A549 (cell line): ENCODE results near the gene INPP5A. TPM values are rescaled to one million over a fixed set of nuclear protein-coding genes. Genes with fewer than 3 reads are reported as not detected.

Source experiments
- ATAC-seq, 2 experiments: fragments of 200-7000 bp in 1 of 2; fragments of >200 bp in 1 of 2; cut with Nextera tagmentation in 1 of 2; cut with Tn5 transposase in 1 of 2; 3 replicates each; pipeline versions ENCODE4 v1.8.0 to v1.9.1; 2018 to 2020; ENCODE audit warnings: mild to moderate bottlenecking in 1 of 2, moderate library complexity in 1 of 2
- CTCF ChIA-PET: fragments of 300-600 bp; sonication (Branson Sonifier 250); formaldehyde crosslinking; extraction: SDS; loops from one replicate; lab custom pipeline; 2021; ENCODE audit warnings: antibody characterized with exemption, inconsistent platforms; lab: Yijun Ruan, JAX
- POLR2A ChIA-PET: fragments of 350-600 bp; formaldehyde crosslinking; extraction: SDS; loops from one replicate; lab custom pipeline; 2021; ENCODE audit warnings: antibody characterized with exemption, inconsistent platforms; lab: Yijun Ruan, JAX
- DNase-seq, 2 experiments: peaks; one replicate each; pipeline versions ENCODE4 v3.0.0 to v3.0.0-alpha.2; 2011 to 2016; ENCODE audit warnings: low read depth in 1 of 2, low spot score in 1 of 2
- FAIRE-seq: peaks from 2 replicates; lab custom pipeline; 2011; peaks lifted over from hg19 to GRCh38; lab: Jason Lieb, UNC
- H3K27ac ChIP-seq, 2 experiments: fragments of >200 bp; sonication (Bioruptor Twin); formaldehyde crosslinking; 3 replicates each; pipeline ENCODE4 v1.5.1; 2016 to 2017
- H3K4me1 ChIP-seq: fragments of >200 bp; sonication (Bioruptor Twin); formaldehyde crosslinking; 3 replicates; pipeline ENCODE4 v1.6.1; 2016
- H3K4me2 ChIP-seq: fragments of >200 bp; sonication (Bioruptor Twin); formaldehyde crosslinking; 3 replicates; pipeline ENCODE4 v1.6.1; 2016
- H3K4me3 ChIP-seq: fragments of >200 bp; sonication (Bioruptor Twin); formaldehyde crosslinking; 3 replicates; pipeline ENCODE4 v1.5.1; 2016
- H3K9me3 ChIP-seq: fragments of >200 bp; sonication (Bioruptor Twin); formaldehyde crosslinking; 3 replicates; pipeline ENCODE4 v1.6.1; 2016
- BHLHE40 ChIP-seq: IDR thresholded peaks from 2 replicates; pipeline ENCODE4 v1.6.1; 2012; ENCODE audit warnings: low read depth, low read length, inconsistent platforms
- CBX8 ChIP-seq: fragments of 200-600 bp; sonication (generic); IDR thresholded peaks from 2 replicates; pipeline ENCODE4 v1.6.1; 2016
- CEBPB ChIP-seq, 2 experiments: fragments of >200 bp in 1 of 2; sonication (Bioruptor Twin) in 1 of 2; formaldehyde crosslinking in 1 of 2; IDR thresholded peaks; 2 replicates each; pipeline ENCODE4 v1.6.1; 2012 to 2016
- CHD4 ChIP-seq: fragments of 200-600 bp; sonication (generic); IDR thresholded peaks from 2 replicates; pipeline ENCODE4 v1.6.1; 2016; ENCODE audit warnings: antibody characterized with exemption, mild to moderate bottlenecking, borderline replicate concordance
- E2F6 ChIP-seq: IDR thresholded peaks from 2 replicates; pipeline ENCODE4 v1.6.1; 2012; ENCODE audit warnings: low read depth, borderline replicate concordance
- EHMT2 ChIP-seq: fragments of 200-600 bp; sonication (generic); IDR thresholded peaks from 2 replicates; pipeline ENCODE4 v1.6.1; 2016; ENCODE audit warnings: antibody characterized with exemption, low read depth, mild to moderate bottlenecking, moderate library complexity
- EP300 ChIP-seq, 2 experiments: fragments of >200 bp; sonication (Bioruptor Twin); formaldehyde crosslinking; IDR thresholded peaks; 2 replicates in 1 of 2; 3 replicates in 1 of 2; pipeline ENCODE4 v1.6.1; 2016 to 2017
- FOSL2 ChIP-seq, 2 experiments: fragments of 450-650 bp in 1 of 2; fragments of >200 bp in 1 of 2; sonication (Bioruptor Twin) in 1 of 2; formaldehyde crosslinking; IDR thresholded peaks; 2 replicates each; pipeline versions ENCODE4 v1.5.0 to v1.6.1; 2016 to 2020; ENCODE audit warnings: mild to moderate bottlenecking in 1 of 2, moderate library complexity in 1 of 2
- GATA3 ChIP-seq: IDR thresholded peaks from 2 replicates; pipeline ENCODE4 v1.6.1; 2012; ENCODE audit warnings: borderline replicate concordance
- HMGXB4 ChIP-seq: fragments of 250-450 bp; sonication (Bioruptor Pico); IDR thresholded peaks from 2 replicates; pipeline ENCODE4 v1.5.0; 2021; ENCODE audit warnings: mild to moderate bottlenecking, moderate library complexity, borderline replicate concordance
- JUN ChIP-seq, 2 experiments: fragments of >200 bp; sonication (Bioruptor Twin); formaldehyde crosslinking; IDR thresholded peaks; 2 replicates in 1 of 2; 3 replicates in 1 of 2; pipeline ENCODE4 v1.6.1; 2016 to 2017
- JUNB ChIP-seq: fragments of >200 bp; sonication (Bioruptor Twin); formaldehyde crosslinking; IDR thresholded peaks from 2 replicates; pipeline ENCODE4 v1.6.1; 2016
- MAX ChIP-seq: IDR thresholded peaks from 2 replicates; pipeline ENCODE4 v1.6.1; 2012
- NR3C1 ChIP-seq: fragments of >200 bp; sonication (Bioruptor Twin); formaldehyde crosslinking; IDR thresholded peaks from 3 replicates; pipeline ENCODE4 v1.6.1; 2017
- PBX3 ChIP-seq: IDR thresholded peaks from 2 replicates; pipeline ENCODE4 v1.6.1; 2012
- REST ChIP-seq: fragments of 200-600 bp; sonication (generic); IDR thresholded peaks from 2 replicates; pipeline ENCODE4 v1.6.1; 2016; ENCODE audit warnings: antibody characterized with exemption, mild to moderate bottlenecking, moderate library complexity
- RFX5 ChIP-seq: fragments of 450-650 bp; IDR thresholded peaks from 2 replicates; pipeline ENCODE4 v1.7.1; 2014; ENCODE audit warnings: antibody characterized with exemption, mild to moderate bottlenecking, moderate library complexity
- RNF2 ChIP-seq: fragments of 200-600 bp; sonication (generic); IDR thresholded peaks from 2 replicates; pipeline ENCODE4 v1.6.1; 2016; ENCODE audit warnings: low read depth, mild to moderate bottlenecking, antibody characterized with exemption, moderate library complexity, borderline replicate concordance
- USF2 ChIP-seq: fragments of 450-650 bp; IDR thresholded peaks from 2 replicates; pipeline ENCODE4 v1.6.1; 2014; ENCODE audit warnings: antibody characterized with exemption
- ZNF302 ChIP-seq: fragments of 250-450 bp; sonication (Bioruptor Pico); IDR thresholded peaks from 2 replicates; pipeline ENCODE4 v1.9.0; 2021; ENCODE audit warnings: inconsistent platforms, mild to moderate bottlenecking, moderate library complexity
- ZSCAN20 ChIP-seq: fragments of 250-450 bp; sonication (Bioruptor Pico); IDR thresholded peaks from 2 replicates; pipeline ENCODE4 v1.8.0; 2022; ENCODE audit warnings: mild to moderate bottlenecking, moderate library complexity
- WGBS: methylation state at CpG from one replicate; pipeline ENCODE4 v1.1.6; 2017; ENCODE audit errors: missing lambda C conversion rate; 5-methylcytosine and 5-hydroxymethylcytosine counted together
- polyA plus RNA-seq, 4 experiments: library from polyadenylated mRNA; depleted of rRNA in 3 of 4; stranded (reverse); fragments of >200 nt; fragmentation: RNase III in 1 of 4; extraction: RNeasy Plus Mini Kit Qiagen cat#74134 plus additional on column Dnase treatment in 1 of 4; gene quantifications; 2 replicates in 3 of 4; 3 replicates in 1 of 4; pipeline ENCODE4 v1.2.3, GENCODE V29; 2011 to 2017

The INPP5A gene
- polyA plus RNA-seq, 2 of the 4 experiments (the other 2 are of a cell fraction): 13.7 to 15.1 TPM

GRCh38 chr10:132613566-132614348 is 76.2 kb downstream of the INPP5A start:
- no peak for TF ChIP-seq MAX
- no peak for TF ChIP-seq E2F6
- TF ChIP-seq USF2: no peak
- no peak for TF ChIP-seq REST
- TF ChIP-seq JUNB: no peak
- TF ChIP-seq RNF2: no peak
- TF ChIP-seq CHD4: no peak
- no peak for TF ChIP-seq JUN (IDR thresholded peaks at IDR 0.05)
- TF ChIP-seq CBX8: no peak
- TF ChIP-seq GATA3: no peak
- no peak for TF ChIP-seq ZNF302 (CRISPR knock-in tag)
- no peak for TF ChIP-seq ZSCAN20 (CRISPR knock-in tag)
- TF ChIP-seq EHMT2: no peak
- no peak for TF ChIP-seq BHLHE40
- no peak for TF ChIP-seq FOSL2 (IDR thresholded peaks at IDR 0.05)
- TF ChIP-seq FOSL2 (CRISPR knock-in tag; IDR thresholded peaks at IDR 0.05): no peak
- TF ChIP-seq EP300 (IDR thresholded peaks at IDR 0.05): no peak
- TF ChIP-seq, all 56 proteins: peak for 0
- ATAC-seq (no peak), FAIRE-seq (no peak), DNase-seq (no peak)
- Histone ChIP-seq H3K4me1 (no peaks in the 10 kb centered on the region), H3K4me3 (no peak overlapping the region), H3K4me2 (no peak overlapping the region), H3K27ac (no peak overlapping the region), H3K9me3 (no peaks in the 10 kb centered on the region)
- ChIA-PET CTCF (interaction anchor here (1.2 kb wide), 1 partner anchor 41 kb away, joined by 4 read pairs; no protein-coding TSS in a partner anchor), POLR2A (no interaction called here)
- WGBS: 94% methylated on average over 20 of the region's 22 CpGs

GRCh38 chr10:132614431-132615340 is 77.1 kb downstream of the INPP5A start:
- ChIA-PET POLR2A (no interaction called here), CTCF (interaction anchor here (0.8 to 3.5 kb wide), 4 partner anchors 9 to 156 kb away, joined by 3 to 11 read pairs (median 7); no protein-coding TSS in a partner anchor)
- no peak for FAIRE-seq
- TF ChIP-seq RFX5 (no peak), E2F6 (no peak), CEBPB (IDR thresholded peaks at IDR 0.05) (no peak), NR3C1 (no peak), PBX3 (no peak), MAX (no peak), HMGXB4 (no peak)
- Histone ChIP-seq H3K4me2 (no peak overlapping the region), H3K4me1 (no peaks in the 10 kb centered on the region), H3K4me3 (no peak overlapping the region), H3K9me3 (no peaks in the 10 kb centered on the region), H3K27ac (no peak overlapping the region)
- 94% methylated on average over 32 of the region's 32 CpGs for WGBS
- DNase-seq: no peak
- no peak for ATAC-seq
